Activated CD4-positive, alpha-beta T cell treated with anti-CD3 and anti-CD28 coated beads for 1 hour (primary cell): ENCODE data around the gene FRMD4A.

Experiments
- DNase-seq: peaks from one replicate; pipeline ENCODE4 v3.0.0-alpha.2; 2020

FRMD4A gene

DNA sequence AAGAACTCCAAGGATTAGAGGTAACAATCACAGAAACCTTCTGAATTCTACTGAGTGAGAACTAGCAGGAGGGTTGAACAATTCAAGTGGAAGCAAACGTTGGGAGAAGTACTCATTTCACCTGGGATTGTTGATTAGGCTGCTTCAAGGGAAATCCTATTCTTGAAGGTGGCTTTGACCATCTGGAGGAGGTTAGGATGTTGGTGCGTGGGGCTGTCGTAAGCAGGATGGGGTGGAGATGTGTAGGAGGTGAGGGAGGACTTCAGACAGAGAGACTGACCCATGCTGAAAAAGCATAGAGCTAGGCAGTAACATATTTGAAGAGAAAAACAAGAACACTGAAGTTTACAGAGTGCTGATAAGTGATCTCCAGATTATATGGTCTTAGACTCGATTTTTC, 147.9 kb downstream of the FRMD4A start:
- DNase-seq: no peak

GRCh38 chr10:14181567-14181936, 149.2 kb downstream of the FRMD4A start:
- DNase-seq: no peak

DNA sequence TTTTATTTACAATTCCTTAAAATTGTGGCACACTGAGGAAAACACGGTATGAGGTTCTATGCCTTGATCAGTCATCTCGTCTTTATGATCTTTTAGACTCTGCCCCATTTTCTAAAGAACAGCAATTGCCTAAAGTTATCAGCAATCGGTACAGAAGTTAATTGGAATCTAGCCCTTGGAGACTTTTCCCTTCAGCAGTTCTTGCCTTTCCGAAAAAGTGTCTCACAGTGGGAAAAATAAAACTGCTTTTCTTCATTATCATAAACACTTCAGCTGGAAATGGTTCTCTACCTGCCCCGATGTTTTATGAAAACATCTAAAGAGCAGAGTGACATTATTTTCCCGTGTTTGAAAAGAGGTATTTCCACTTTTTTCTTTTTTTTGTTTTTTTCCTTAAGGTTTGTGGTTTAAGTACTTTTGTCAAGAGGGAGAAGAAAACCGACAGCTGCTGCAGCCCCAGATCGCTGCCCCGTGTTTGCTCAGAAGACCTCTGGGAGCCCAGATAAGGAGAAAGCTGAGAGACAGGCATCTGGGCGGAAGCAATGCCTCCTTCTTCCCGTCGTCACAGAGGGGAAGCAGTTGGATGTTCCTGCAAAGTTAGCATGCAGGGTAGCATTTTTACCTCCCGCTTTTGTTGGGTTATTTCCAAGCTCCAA, 149.7 kb downstream of the FRMD4A start:
- no peak for DNase-seq

GRCh38 chr10:14179251-14179650, 151.5 kb downstream of the FRMD4A start:
- no peak for DNase-seq

DNA sequence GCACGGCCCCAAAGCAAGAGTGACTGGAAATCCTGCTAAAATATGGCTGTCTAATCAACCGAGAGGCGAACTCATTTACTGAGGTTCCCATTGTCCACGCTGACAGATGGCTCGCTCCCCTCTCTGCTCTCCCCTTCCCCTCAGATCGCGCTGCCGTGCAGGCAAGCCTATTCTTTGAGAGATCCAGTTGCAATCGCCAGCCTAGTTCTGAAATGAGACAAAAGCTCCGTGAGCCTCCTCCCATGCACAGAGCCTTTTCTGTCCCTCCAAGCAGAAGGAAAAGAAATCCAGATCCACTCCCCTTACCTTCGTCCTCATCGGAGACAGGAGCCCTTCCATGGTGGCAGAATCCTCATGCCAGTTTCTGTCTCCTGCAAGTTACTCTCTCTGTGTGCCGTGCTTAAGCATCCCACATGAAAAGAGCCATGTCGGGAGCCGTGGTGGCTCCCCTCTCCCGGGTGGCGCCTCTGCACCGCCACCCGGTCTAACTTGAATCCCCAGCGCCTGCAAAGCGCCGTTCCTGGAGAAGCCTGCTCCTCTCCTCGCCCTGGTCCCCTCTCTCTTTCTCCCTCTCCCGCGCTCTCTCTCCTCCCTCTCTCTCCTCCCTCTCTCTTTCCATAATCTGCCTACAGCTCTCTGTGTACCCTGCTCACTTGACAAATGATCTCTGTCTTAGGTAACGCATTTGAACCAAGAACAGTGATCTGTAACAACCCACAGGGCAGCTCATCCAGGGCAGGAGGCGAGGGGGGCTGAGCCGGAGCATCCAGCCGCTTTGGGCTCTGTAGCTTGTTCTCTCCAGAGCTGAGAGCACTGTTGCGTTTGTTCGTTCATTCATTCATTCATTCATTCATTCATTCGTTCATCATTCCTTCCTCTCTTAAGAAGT, 156.8 kb downstream of the FRMD4A start:
- DNase-seq: no peak

DNA sequence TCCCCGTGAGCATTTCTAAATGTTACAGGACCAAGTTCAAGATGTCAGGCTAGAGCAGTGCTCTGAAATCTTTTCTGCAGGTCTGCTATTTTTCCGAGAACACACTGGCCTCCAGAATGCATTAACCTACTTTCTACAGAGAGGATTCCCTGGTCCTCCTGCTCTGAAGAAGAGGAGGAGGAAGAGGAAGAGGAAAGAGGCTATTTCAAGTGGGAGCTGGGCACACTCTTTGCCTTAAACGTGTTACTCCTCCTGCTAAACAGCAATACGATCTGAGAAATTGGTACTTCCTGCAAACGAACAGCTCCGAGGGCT, 157.4 kb downstream of the FRMD4A start:
- DNase-seq: no peak

- DNase-seq: no peak
Observed at GRCh38 chr10:14172336-14172950, 158.3 kb downstream of the FRMD4A start.

DNA sequence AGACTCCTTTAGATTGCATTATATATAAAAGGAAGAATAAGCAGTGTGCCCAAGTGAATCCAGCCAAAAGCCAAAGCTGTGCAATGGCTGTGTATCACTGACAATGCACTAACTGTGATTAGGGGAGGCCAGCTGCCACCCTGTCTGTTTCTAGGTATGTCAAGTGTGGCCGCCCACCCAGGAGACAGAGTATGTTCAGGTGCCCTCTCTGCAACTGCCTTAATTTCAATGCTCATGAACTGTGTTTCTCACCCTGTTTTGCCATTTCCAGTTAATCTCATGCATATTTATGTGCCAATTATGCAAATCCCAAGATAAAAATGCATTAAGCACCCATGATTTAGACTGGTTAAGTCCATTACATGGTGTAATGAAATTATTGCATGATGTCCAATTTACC, 159.4 kb downstream of the FRMD4A start:
- no peak for DNase-seq

- no peak for DNase-seq
Observed at GRCh38 chr10:14163377-14164086, 167.2 kb downstream of the FRMD4A start.

GRCh38 chr10:14162629-14163344, 167.9 kb downstream of the FRMD4A start:
- no peak for DNase-seq

- DNase-seq: no peak
Observed at GRCh38 chr10:14162061-14162460, 168.7 kb downstream of the FRMD4A start.

- no peak for DNase-seq
Observed at GRCh38 chr10:14160299-14160698, 170.4 kb downstream of the FRMD4A start.

DNA sequence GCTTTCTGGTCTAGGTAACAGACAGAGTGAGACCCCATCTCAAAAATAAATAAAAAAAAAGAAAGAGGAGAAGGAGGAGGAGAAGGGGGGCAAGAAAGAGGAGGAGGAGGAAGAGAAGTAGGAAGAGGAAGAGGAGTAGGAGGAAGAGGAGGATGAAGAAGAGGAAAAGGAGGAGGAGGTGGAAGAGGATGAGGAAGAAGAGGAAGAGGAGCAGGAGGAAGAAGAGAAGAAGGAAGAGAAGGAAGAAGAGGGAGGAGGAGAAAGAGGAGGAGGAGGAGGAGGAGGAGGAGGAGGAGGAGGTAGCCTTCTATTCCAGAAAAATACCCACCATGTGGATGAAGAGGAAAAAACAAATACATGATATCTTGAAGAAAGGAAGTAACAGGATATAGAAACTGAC, 172.1 kb downstream of the FRMD4A start:
- no peak for DNase-seq

DNA sequence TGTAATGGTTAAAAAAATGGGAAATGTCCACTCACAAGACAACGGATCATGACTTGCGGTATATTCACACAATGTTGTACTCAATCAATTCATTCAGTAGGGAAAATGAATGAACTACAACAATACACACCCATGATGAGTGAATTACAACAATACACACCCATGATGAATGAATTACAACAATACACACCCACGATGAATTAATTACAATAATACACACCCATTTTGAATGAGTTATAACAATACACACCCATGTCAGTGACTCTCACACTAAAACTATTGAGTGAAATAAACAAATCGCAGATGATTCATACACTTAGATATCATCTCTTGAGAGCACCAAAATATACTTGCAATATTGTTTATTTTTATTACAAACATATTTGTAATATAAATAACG, 174.6 kb downstream of the FRMD4A start:
- DNase-seq: no peak

DNA sequence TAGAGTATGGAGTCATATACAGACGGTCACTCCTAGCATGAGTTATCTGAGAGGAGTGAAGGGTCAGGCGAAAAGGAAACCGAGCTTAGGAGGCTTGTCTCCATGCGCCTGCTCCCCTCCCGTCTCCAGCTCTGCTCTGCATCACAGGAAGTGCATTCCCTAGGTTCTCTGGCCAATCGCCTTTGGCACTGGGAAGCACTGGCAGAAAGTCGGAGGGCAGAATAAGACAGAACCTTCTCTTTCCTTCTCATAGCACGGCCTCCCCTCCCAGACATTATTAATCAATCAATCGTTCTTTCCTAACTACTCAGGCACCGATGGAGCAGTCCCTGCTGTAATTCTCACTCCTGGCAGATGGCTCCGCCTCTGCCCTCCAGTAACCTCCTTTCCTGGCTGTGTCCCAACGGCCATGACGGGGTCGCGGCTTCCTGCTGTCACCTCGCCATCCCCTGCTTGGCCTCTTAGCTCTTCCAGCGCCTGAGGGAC, 177.1 kb downstream of the FRMD4A start:
- no peak for DNase-seq

GRCh38 chr10:14151571-14151970, 179.2 kb downstream of the FRMD4A start:
- no peak for DNase-seq

GRCh38 chr10:14150526-14150925, 180.2 kb downstream of the FRMD4A start:
- no peak for DNase-seq

DNA sequence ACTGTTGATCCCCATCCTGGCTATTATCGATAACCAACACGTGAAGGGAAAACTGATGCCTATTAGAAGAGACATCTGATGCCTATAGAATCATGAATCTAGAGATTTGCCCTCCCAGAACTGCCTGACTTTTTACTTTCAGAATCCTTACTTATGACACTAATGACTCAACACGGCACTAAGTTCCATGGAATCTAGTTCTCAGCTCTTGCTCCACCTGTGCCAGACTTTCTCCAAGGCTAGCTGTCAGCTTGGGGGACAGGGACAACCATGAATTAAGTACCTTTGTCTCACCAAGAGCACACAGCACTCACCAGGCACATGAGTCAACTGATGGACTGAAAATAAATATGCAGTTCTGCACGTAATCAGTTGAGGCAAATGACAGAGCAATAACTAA, 184.2 kb downstream of the FRMD4A start:
- DNase-seq: no peak

- no peak for DNase-seq
Observed at GRCh38 chr10:14146025-14146424, 184.7 kb downstream of the FRMD4A start.

GRCh38 chr10:14144451-14144850, 186.3 kb downstream of the FRMD4A start:
- no peak for DNase-seq

DNA sequence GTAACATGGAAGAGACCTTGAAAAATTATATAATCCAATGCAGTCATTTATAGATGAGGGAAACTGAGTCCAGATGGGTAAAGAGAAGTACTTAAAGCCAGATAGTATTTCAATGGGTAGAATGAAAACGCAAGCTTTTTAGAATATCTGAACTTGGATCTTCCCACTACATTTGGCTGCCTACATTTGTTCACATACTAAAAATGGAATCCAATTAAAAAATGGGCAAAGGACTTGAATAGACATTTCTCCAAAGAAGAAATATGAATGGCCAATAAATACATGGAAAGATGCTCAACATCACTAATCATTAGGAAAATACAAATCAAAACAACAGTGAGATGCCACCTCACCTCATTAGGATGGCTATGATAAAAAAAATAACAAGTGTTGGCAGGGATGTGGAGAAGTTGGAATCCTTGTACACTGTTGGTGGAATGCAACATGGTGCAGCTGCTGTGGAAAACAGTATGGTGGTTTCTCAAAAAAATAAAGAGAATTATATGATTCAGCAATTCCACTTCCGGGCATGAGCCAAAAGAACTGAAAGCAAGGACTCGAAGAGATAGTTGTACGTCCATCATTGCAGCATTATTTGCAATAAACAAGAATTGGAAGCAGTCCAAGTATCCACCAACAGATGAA, 188.0 kb downstream of the FRMD4A start:
- no peak for DNase-seq

- no peak for DNase-seq
Observed at GRCh38 chr10:14141283-14141682, 189.4 kb downstream of the FRMD4A start.
